ENCODE results near the gene MED27.

- TF ChIP-seq, protein P1, sequence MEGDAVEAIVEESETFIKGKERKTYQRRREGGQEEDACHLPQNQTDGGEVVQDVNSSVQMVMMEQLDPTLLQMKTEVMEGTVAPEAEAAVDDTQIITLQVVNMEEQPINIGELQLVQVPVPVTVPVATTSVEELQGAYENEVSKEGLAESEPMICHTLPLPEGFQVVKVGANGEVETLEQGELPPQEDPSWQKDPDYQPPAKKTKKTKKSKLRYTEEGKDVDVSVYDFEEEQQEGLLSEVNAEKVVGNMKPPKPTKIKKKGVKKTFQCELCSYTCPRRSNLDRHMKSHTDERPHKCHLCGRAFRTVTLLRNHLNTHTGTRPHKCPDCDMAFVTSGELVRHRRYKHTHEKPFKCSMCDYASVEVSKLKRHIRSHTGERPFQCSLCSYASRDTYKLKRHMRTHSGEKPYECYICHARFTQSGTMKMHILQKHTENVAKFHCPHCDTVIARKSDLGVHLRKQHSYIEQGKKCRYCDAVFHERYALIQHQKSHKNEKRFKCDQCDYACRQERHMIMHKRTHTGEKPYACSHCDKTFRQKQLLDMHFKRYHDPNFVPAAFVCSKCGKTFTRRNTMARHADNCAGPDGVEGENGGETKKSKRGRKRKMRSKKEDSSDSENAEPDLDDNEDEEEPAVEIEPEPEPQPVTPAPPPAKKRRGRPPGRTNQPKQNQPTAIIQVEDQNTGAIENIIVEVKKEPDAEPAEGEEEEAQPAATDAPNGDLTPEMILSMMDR (IDR thresholded peaks at IDR 0.05; ENCODE audit: low read depth, low read length): no peak
- TF ChIP-seq POLR2A (IDR thresholded peaks at IDR 0.05; ENCODE audit: extremely low read depth, insufficient read length) (no peak), MYC (IDR thresholded peaks at IDR 0.05; ENCODE audit: low read depth, low read length) (no peak)
- TF ChIP-seq, protein P2, sequence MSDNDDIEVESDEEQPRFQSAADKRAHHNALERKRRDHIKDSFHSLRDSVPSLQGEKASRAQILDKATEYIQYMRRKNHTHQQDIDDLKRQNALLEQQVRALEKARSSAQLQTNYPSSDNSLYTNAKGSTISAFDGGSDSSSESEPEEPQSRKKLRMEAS (IDR thresholded peaks at IDR 0.05; ENCODE audit: low read depth, low read length): no peak
Observed at GRCh38 chr9:131946180-131946579, 133.5 kb downstream of the MED27 start.
